GM12892 (cell line): ENCODE data around the gene STIM2.
A peak's percentile ranks its signal among the peaks of the same experiment; 100 is the strongest.

Experiments
- DNase-seq: peaks from one replicate; pipeline ENCODE4 v3.0.0; 2011; ENCODE audit not compliant: insufficient read length
- FAIRE-seq: peaks from 2 replicates; lab custom pipeline; 2011; peaks lifted over from hg19 to GRCh38; lab: Jason Lieb, UNC
- POLR2A ChIP-seq: IDR thresholded peaks from 2 replicates; pipeline ENCODE4 v1.6.1; 2011; ENCODE audit warnings: low read depth, low read length, control low read depth
- POLR2AphosphoS5 ChIP-seq: IDR thresholded peaks from 2 replicates; pipeline ENCODE4 v1.6.1; 2011; ENCODE audit warnings: low read depth, low read length, control low read depth
- TAF1 ChIP-seq: IDR thresholded peaks from 2 replicates; pipeline ENCODE4 v1.6.1; 2011; ENCODE audit warnings: low read depth, mild to moderate bottlenecking, control low read depth, low read length, borderline replicate concordance

The STIM2 gene

GRCh38 chr4:27043200-27043599 is 182.6 kb downstream of the STIM2 start:
- no peak for DNase-seq
- no peak for TF ChIP-seq TAF1
- TF ChIP-seq POLR2AphosphoS5: no peak
- no peak for TF ChIP-seq POLR2A
- FAIRE-seq: no peak

GRCh38 chr4:27046851-27047250 is 186.2 kb downstream of the STIM2 start:
- no peak for DNase-seq
- FAIRE-seq: no peak
- no peak for TF ChIP-seq POLR2A
- TF ChIP-seq TAF1: no peak
- no peak for TF ChIP-seq POLR2AphosphoS5

DNA sequence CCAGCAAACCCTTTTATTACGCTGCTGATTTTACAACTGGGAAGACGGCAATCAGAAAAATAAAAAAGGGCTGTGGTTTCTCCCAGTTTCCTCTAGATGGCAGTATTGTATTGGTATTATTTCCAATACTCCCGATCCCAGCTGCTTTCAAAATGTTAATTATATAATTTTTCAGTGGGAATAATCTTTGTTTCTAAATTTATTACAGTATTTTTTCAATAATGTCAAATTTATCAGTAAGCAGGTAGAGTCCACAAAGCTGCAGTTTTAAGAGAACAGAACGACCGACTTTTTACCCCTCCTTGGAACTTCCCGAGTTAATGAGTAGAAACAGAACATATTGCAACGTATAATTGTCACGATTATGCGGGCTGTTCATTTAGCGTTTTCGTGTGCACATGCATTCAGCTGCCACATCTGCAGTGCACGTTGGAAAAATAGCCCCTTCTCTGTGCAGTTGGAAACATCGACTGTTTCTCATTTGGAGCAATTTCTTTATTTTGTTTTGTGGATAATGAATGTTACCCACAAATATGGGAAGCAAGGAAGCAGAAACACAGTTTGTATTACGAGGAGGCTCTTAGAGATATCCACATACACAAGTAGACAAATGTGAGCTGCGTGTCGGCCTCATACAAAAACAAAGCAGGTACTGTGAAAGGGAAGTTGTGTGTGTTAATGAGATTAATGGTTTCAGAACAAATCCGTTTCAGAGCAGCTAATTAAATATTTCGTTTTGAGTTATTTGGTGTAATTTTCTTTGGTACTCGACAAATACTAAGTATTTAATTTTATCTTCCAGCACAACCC is 188.0 kb downstream of the STIM2 start:
- FAIRE-seq (peak; percentile 72), DNase-seq (peak; percentile 13)
- TF ChIP-seq TAF1 (no peak), POLR2A (no peak), POLR2AphosphoS5 (no peak)

DNA sequence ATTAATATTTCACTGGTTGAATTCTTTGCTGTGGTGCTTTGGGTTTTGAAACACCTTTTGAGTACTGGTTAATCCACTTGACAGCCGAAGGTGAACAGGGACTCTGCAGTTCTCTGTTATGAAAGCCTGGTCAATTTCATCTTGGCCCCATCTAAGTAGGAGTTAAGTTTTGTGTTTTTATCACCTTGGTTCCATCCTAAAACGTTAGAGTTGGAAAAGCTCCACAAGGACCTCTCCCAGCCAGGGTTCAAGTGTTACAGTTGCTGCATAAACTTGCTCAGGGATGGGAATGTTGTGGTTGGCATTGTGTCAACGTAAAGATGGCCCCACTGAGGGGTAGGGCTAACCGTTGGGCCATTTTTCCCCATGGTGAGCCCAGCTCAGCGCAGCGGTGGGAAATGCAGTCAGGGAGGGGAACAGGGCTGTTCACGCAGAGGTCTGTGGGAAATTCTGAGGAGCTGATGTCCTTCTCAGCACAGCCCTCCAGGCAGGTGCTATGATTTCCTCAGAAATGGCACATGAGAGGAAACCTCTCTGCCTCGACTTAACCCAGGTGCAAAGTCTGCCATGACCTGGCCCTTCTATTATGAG is 188.7 kb downstream of the STIM2 start:
- no peak for FAIRE-seq
- TF ChIP-seq POLR2A (no peak), TAF1 (no peak), POLR2AphosphoS5 (no peak)
- DNase-seq: no peak

GRCh38 chr4:27050731-27051130 is 190.1 kb downstream of the STIM2 start:
- DNase-seq (no peak), FAIRE-seq (no peak)
- TF ChIP-seq POLR2A (no peak), POLR2AphosphoS5 (no peak), TAF1 (no peak)

- DNase-seq (no peak), FAIRE-seq (no peak)
- no peak for TF ChIP-seq POLR2A
- TF ChIP-seq POLR2AphosphoS5: no peak
- TF ChIP-seq TAF1: no peak
These were observed 194.7 kb downstream of the STIM2 start for GRCh38 chr4:27055221-27055760.

DNA sequence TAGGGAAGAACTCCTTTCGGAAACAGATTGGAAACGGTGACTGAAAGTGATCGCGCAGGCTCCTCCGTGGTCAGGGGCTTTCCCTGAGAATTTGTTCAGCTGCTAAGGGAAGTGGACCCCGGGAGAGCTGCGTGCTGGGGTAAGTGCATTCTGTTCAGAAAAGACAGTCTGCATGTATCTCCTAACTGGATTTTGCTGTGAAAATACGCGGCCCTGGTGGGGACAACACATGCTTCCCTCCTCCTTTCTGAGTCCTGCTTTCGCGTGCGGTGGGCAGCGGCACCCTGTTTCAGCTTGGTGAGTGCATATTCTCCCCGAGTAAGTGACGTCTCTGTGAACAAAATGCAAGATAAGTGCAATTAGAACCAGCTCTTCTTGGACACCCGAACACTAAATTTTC is 195.6 kb downstream of the STIM2 start:
- DNase-seq: no peak
- no peak for TF ChIP-seq POLR2A
- TF ChIP-seq POLR2AphosphoS5: no peak
- no peak for TF ChIP-seq TAF1
- no peak for FAIRE-seq

DNA sequence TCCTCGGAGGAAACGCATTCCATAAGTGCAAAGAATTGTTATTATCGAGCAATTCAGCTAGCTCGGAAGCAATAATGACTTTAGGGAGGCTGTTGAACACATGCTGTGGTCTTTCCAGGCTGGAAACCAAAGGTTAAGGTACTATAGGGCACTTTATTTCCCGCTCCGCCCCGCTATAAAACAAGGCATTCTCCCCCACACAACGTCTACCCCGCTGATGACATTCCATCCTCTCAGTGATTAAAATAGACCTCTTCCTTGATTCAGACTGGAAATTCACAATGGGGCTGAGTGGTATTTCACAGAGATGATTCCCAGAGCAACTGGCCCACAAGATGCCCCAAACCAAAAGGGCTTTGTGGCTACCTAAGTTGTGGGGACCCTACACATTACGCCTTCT is 196.4 kb downstream of the STIM2 start:
- DNase-seq: no peak
- no peak for FAIRE-seq
- TF ChIP-seq TAF1: no peak
- no peak for TF ChIP-seq POLR2A
- TF ChIP-seq POLR2AphosphoS5: no peak

DNA sequence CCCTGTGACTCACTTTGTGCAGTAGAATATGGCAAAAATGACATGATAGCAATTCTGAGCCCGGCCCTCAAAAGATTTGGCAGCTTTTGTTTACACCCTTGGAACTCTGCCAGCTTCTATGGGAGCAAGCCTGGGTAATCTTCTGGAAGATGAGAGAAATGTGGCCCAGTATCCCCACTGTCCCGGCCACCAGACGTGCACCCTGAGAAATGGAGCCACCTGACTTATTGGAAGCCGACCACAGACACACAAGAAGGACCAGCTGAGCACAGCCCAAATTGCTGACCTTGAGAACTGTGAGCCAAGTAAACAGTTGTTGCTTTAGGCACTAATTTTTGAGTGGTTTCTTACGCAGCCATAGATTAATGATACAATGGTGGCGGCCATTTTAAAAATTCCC is 197.0 kb downstream of the STIM2 start:
- TF ChIP-seq POLR2AphosphoS5 (no peak), POLR2A (no peak), TAF1 (no peak)

DNA sequence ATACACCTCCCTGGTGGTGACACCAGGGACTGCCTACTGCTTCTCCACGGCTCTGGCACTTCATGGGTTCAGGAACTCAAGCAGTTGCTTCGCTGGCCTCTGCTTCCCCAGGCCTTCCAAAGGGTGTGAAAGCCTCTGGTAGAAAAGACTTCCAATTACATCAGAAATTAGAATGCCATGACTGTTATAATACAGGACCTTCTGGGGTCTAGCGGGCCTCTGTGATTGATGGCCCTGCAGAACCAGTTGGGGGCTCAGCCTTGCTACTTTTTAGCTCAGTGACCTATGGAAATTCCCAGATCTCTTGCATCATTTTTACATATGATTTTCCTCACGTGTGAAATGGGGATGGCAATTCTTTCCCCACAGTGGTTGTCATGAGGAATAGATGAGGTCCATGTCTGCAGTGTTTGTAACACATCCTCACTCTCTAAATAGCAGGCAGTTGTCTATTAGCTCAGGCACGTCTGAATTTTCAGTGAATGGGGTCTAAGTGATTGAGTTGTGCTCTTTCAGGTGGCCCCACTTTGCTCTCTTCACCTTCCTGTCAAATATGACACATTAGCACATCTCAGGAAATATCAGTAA is 198.3 kb downstream of the STIM2 start:
- no peak for FAIRE-seq
- no peak for TF ChIP-seq POLR2AphosphoS5
- no peak for TF ChIP-seq POLR2A
- no peak for TF ChIP-seq TAF1
- DNase-seq: no peak

More for the DNA sequence above, 197.0 kb downstream of the STIM2 start:
- no peak for DNase-seq
- FAIRE-seq: no peak

DNA sequence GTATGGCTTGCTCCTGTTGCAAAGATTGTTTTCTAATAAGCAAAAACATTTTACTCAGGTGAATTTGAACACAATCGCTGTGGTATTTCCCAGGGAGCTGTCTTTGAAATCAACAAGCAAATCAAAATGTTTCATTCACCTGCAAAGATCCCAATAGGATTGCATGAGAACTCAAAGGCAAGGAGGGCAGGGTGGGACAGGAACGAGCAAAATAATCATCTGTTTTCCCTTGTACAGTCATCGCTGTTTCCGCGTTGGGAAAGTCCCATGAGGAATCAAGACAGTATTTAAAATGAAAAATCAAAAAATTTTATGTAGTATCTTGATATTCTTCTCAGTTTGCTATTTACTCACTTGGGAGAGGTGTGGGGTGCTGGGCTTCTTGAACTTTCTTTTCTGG is 198.8 kb downstream of the STIM2 start:
- no peak for TF ChIP-seq POLR2AphosphoS5
- TF ChIP-seq POLR2A: no peak
- TF ChIP-seq TAF1: no peak
- no peak for FAIRE-seq
- DNase-seq: no peak

DNA sequence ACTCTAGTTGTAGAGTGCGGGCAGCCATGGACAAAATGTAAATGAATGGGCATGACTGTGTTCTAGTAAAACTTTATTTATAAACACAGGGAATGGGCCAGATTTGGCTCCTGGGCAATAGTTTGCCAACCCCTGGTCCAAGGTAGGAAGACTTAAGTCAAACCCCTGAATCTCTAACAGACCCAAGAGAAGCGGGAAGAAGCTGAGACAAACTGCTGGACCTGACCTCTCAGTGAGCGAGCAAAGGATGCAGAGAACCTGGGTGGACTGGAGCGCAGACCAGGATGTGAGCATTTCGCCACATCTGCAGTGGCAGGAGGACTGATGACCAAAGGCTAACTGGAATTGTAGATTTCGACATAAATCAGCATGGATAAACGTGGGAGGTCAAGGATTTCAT is 201.6 kb downstream of the STIM2 start:
- no peak for TF ChIP-seq TAF1
- TF ChIP-seq POLR2AphosphoS5: no peak
- no peak for TF ChIP-seq POLR2A
- no peak for DNase-seq
- FAIRE-seq: no peak
